Spleen (tissue), 7 donors: ENCODE data around the gene CRYBG1.

Experiments used
- POLR2A ChIP-seq, 3 donors: fragments of 450-650 bp; IDR thresholded peaks; one replicate each; pipeline ENCODE4 v1.5.1; 2017; ENCODE audit warnings: antibody characterized with exemption in 3 of 3, mild to moderate bottlenecking in 1 of 3
- POLR2AphosphoS5 ChIP-seq, 3 donors: sonication (generic); formaldehyde crosslinking; IDR thresholded peaks; one replicate each; pipeline ENCODE4 v1.5.1; 2017; ENCODE audit warnings: antibody characterized with exemption in 3 of 3
- TF ChIP-seq, protein P1 (sequence below), 11 experiments: fragments of 200-600 bp in 7 of 11; fragments of 450-650 bp in 4 of 11; sonication (generic) in 4 of 11; IDR thresholded peaks in 8 of 11; conservative IDR thresholded peaks in 3 of 11; 1 replicate in 7 of 11; 2 replicates in 4 of 11; pipeline versions ENCODE4 v1.4.0 to v1.8.0; 2016 to 2021; ENCODE audit warnings: antibody characterized with exemption in 11 of 11, inconsistent platforms in 4 of 11, mild to moderate bottlenecking in 1 of 11
- donor health status: DM: no; HTN: no; CAD: no; lungs with moderate emphysema.
- donor health status: DM: no; HTN: no; CAD: no.
- donor health status: DM: no; HTN: no; CAD: no.

DNA sequence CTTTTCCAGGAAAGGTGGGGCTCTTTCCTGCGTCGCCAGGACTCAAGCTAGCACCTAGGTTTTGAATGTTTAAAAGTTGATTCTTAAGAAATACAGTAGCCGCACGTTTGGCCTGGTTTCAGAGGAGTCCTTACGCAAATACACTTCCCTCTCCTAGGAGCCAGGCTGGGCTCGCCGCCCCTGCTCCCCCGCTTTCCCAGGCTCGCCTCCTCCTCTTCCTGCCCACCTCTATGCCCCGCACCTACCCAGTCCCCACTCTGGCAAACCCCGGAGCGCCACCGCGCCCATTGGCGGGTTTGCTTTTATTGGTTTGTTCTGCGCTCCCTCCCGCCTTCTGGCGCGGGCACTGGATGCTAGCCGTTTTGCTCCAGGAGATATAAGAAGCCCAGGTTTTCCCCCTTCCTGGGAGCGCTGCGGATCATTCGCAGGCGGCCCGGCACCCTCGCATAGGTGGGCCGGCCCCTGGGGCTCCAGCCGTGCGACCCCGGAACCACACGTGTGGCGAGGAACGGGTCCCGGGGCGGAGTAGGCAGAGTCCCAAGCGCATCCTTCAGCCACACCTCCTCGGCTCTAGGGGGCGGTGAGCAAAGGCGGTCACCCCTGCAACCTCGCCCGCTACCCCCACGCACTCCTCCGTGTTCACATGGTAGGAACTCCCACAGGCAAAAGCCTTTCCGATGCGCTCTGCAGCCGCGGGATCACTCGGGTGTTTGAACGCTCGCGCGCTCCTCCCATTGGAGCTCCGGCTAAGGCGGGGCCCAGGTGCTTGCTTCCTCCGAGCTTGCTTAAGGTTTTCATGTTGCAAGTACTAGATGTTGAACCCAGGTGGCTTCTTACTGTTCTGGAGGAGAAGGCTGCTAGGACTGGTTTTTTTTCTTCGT lies 149.8 kb downstream of the CRYBG1 start:
- TF ChIP-seq, protein P1, sequence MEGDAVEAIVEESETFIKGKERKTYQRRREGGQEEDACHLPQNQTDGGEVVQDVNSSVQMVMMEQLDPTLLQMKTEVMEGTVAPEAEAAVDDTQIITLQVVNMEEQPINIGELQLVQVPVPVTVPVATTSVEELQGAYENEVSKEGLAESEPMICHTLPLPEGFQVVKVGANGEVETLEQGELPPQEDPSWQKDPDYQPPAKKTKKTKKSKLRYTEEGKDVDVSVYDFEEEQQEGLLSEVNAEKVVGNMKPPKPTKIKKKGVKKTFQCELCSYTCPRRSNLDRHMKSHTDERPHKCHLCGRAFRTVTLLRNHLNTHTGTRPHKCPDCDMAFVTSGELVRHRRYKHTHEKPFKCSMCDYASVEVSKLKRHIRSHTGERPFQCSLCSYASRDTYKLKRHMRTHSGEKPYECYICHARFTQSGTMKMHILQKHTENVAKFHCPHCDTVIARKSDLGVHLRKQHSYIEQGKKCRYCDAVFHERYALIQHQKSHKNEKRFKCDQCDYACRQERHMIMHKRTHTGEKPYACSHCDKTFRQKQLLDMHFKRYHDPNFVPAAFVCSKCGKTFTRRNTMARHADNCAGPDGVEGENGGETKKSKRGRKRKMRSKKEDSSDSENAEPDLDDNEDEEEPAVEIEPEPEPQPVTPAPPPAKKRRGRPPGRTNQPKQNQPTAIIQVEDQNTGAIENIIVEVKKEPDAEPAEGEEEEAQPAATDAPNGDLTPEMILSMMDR (IDR thresholded peaks at IDR 0.05 in 8 of 11, conservative IDR thresholded peaks at IDR 0.05 in 3 of 11): peak in 6 of 11 experiments; percentile 16 to 43 (median 24)
- TF ChIP-seq POLR2A (IDR thresholded peaks at IDR 0.05): no peak
- TF ChIP-seq POLR2AphosphoS5 (IDR thresholded peaks at IDR 0.05): peak; percentile 56 to 79 (median 78)
